Measurements from ENCODE around the gene GRAMD4.

GRAMD4 gene

GRCh38 chr22:46583571-46583970 lies 36.6 kb upstream of the GRAMD4 start:
- no peak for DNase-seq (ENCODE audit: low spot score)

- DNase-seq (ENCODE audit: low spot score) = no peak
These were observed 35.9 kb upstream of the GRAMD4 start for GRCh38 chr22:46584081-46584921.

- no peak for DNase-seq (ENCODE audit: low spot score)
These were observed 34.7 kb upstream of the GRAMD4 start for GRCh38 chr22:46585340-46586122.

- no peak for DNase-seq (ENCODE audit: low spot score)
These were observed 34.1 kb upstream of the GRAMD4 start for GRCh38 chr22:46586123-46586519.

GRCh38 chr22:46586531-46587011 lies 33.6 kb upstream of the GRAMD4 start:
- DNase-seq (ENCODE audit: low spot score) = no peak

- DNase-seq (ENCODE audit: low spot score) = no peak
These were observed 33.1 kb upstream of the GRAMD4 start for GRCh38 chr22:46587061-46587460.

GRCh38 chr22:46587492-46588278 lies 32.5 kb upstream of the GRAMD4 start:
- DNase-seq (ENCODE audit: low spot score) = no peak

- no peak for DNase-seq (ENCODE audit: low spot score)
These were observed 31.7 kb upstream of the GRAMD4 start for GRCh38 chr22:46588279-46589140.

- DNase-seq (ENCODE audit: low spot score) = no peak
These were observed 30.9 kb upstream of the GRAMD4 start for GRCh38 chr22:46589141-46589748.

- DNase-seq (ENCODE audit: low spot score) = no peak
These were observed 30.3 kb upstream of the GRAMD4 start for GRCh38 chr22:46589871-46590271.

GRCh38 chr22:46590334-46590733 lies 29.9 kb upstream of the GRAMD4 start:
- no peak for DNase-seq (ENCODE audit: low spot score)

GRCh38 chr22:46591930-46592329 lies 28.3 kb upstream of the GRAMD4 start:
- no peak for DNase-seq (ENCODE audit: low spot score)

GRCh38 chr22:46592390-46592872 lies 27.8 kb upstream of the GRAMD4 start:
- DNase-seq (ENCODE audit: low spot score) = peak; percentile 92

GRCh38 chr22:46593211-46593681 lies 26.9 kb upstream of the GRAMD4 start:
- no peak for DNase-seq (ENCODE audit: low spot score)

GRCh38 chr22:46593996-46594946 lies 25.9 kb upstream of the GRAMD4 start:
- DNase-seq (ENCODE audit: low spot score) = no peak

GRCh38 chr22:46594947-46595298 lies 25.3 kb upstream of the GRAMD4 start:
- no peak for DNase-seq (ENCODE audit: low spot score)

- DNase-seq (ENCODE audit: low spot score) = no peak
These were observed 24.6 kb upstream of the GRAMD4 start for GRCh38 chr22:46595545-46595944.

- DNase-seq (ENCODE audit: low spot score) = no peak
These were observed 24.1 kb upstream of the GRAMD4 start for GRCh38 chr22:46596032-46596441.

GRCh38 chr22:46596819-46597218 lies 23.4 kb upstream of the GRAMD4 start:
- DNase-seq (ENCODE audit: low spot score) = no peak

GRCh38 chr22:46598224-46598623 lies 22.0 kb upstream of the GRAMD4 start:
- DNase-seq (ENCODE audit: low spot score) = no peak

All from COLO829 (cell line).